K562 treated with DMSO at 1 percent for 24 hours (cell line): ENCODE results near the gene PSMA3. TPM values are rescaled to one million over a fixed set of nuclear protein-coding genes. Genes with fewer than 3 reads are reported as not detected.

Source experiments
- total RNA-seq: library from RNA; unstranded; fragments of 300-600 nt; gene quantifications from 2 replicates; pipeline ENCODE4 v1.2.3, GENCODE V29; 2022; ENCODE audit warnings: low read depth; ENCODE audit not compliant: insufficient read depth

The PSMA3 gene
- total RNA-seq: 138 and 139 TPM in 2 replicates

DNA sequence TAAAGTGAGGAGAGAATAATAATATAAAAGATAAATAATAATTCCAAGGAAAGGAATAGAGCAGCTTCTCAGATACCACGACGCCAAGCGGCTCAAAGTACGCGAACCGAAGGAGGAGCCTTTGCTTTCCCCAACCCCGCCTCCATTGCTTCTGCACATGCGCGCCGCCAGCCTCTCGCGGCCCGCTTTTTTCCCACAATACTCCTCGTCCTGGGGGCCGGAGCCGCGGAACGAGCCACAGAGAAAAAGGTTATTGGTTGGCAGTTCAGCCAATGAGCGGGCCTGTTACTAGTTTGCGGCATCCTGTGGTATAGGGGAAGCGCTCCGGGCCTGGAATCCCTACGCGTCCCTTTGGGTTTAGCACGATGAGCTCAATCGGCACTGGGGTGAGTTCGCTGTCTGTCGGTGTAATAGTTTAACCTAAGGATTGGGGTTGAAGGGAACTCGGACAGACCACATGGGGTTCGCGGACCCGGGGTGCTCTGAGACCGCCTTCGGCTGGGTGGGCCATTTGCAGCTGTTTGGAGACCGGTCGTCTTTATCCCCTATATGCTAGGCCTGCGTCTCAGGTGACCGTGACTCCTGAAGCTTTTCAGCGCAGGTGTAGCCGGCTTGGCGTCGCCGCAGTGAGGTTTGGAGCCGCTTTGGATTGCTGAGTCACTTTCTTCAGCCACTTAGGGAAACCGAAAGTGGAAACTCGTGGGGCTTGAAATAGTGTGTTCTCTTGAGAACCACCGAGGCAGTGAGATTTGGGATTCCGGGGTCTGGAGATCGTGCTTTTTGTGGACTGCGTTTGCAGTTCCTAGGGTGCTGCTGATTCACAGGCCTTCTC, at the start of gene PSMA3:
TSS of gene PSMA3 (plus strand) at position 288 of the 832 bp plus-strand sequence. CDS start at position 366, 78 bp downstream.

DNA sequence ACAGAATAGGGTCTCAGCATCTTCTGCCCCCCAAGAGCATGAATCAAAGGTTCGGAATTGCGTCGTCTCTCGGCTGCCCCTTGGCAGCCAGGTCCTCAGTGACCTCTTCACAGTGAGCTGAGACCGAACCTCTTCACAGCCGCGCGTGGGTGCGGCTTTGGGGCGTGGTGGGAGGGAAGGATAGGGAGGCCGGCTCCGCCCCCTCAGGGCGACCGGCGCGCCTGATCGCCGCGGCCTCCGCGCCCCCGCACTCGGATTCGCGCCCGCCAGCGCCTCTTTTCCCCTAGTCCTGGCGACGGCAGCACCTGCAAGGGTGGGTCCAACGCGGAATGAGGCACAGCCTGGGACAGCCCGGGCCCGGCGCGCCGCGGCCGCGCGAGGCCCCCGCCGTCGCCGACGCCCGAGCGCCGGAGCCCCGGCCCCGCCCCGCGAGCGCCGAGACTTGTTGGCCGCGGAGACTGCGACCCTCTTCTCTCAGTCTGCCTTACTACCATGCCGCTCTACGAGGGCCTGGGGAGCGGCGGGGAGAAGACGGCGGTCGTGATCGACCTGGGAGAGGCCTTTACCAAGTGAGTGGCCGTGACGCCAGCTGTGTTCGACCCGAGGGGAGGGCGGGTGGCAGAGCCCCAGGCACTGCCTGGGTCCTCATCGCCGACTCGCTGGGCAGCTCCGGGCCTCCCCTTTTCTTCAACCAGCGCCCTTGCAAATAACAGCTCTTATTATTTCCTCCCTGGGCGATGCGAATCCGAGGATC, 44.7 kb upstream of the PSMA3 start, which contains the start of gene ACTR10:
TSS of gene ACTR10 (plus strand) at position 424 of the 754 bp plus-strand sequence. CDS start at position 493, 69 bp downstream.

DNA sequence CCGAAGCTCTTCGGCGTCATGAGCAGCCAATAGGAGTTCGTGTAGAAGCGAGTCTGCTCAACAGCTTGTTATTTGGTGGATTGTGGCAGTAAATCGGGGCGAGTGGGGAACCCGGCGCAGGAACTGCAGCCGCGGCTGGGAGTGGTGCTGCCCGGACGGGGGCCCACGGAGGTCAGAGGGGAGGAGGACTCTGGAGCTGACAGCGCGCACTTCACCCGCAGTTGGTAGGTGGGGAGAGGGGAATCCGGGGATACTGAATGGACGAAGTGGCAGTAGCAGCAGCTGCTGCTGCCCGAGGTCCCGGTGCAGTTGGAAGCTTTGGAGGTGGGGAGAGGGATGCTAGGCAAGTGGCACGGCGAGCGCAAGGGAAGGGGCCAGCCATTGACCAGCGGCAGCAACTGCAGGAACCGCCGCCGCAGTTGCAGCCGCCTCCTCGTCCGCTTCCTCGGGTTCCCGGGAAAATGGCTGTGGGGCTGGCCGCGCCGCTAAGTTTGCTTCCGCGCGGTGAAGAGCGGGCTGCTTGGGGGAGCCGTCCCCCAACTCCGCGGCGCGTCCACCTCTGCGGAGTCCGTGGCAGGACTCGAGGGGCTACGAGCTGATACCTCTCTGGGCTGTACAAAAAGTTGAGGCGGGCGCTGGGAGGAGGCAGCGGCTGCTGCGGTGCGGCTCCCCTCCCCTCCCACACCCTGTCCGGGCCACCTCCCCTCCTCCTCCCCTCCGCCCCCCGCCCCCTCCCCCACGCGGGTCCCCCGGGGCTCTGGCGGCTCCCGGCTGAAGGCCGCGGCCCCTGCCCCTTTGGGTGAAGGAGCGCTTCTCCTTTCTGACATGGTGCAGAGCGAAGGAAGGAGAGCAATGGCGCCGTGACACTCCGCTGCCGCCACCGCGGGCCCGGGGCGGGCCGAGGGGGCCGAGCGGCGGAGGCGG, 54.1 kb downstream of the PSMA3 start, which contains the start of gene ARID4A:
TSS of gene ARID4A (plus strand) at position 79 of the 924 bp plus-strand sequence. CDS start 1,300 bp downstream, outside the sequence.

Other genes with a start within 250 kb of the PSMA3 start
- gene ARMH4, start 92.6 kb upstream of the PSMA3 start, total RNA-seq: 0.16 and 0.58 TPM in 2 replicates
- gene ACTR10, start 44.7 kb upstream of the PSMA3 start, total RNA-seq: 14.6 and 25.2 TPM in 2 replicates
- gene ARID4A, start 53.7 kb downstream of the PSMA3 start, total RNA-seq: 5.3 and 6.0 TPM in 2 replicates
- not detected in 2 replicates for gene TOMM20L, start 151.1 kb downstream of the PSMA3 start, total RNA-seq
- 23.5 and 34.3 TPM in 2 replicates for gene TIMM9, start 182.7 kb downstream of the PSMA3 start, total RNA-seq
- gene KIAA0586, start 182.9 kb downstream of the PSMA3 start, total RNA-seq: 6.4 and 8.7 TPM in 2 replicates